ENCODE measurements around the gene SLC52A1. TPM values are rescaled to one million over a fixed set of nuclear protein-coding genes. Genes with fewer than 3 reads are reported as not detected.

Gene SLC52A1
- total RNA-seq, 2 experiments from 2014 or later, result 0.31 to 0.36 TPM

GRCh38 chr17:4986951-4987766 is 48.1 kb downstream of the SLC52A1 start, which contains the start of gene CAMTA2:
Gene CAMTA2 (minus strand): TSS chr17:4987675. CDS start chr17:4986222, 1,453 bp downstream.
- Mint-ChIP-seq H3K9me3 (no peaks in the 10 kb centered on the region), H3K27me3 (no peaks in the 10 kb centered on the region), H3K4me3 (peak within 1 kb of the TSS; percentile 91), H3K27ac (peak within 1 kb of the TSS; percentile 94), H3K4me1 (ENCODE audit: low read depth) (peaks cover 42% of the 10 kb centered on the region), H3K36me3 (peaks cover 10% of the 10 kb centered on the region)
- CTCF ChIA-PET, result interaction anchor here (0.7 to 2.0 kb wide), 13 partner anchors 10 to 91 kb away, joined by 3 to 10 read pairs (median 4); partner anchors contain the start of genes INCA1, KIF1C, RNF167 and SLC25A11
- POLR2A ChIA-PET, result interaction anchor here (1.0 to 3.5 kb wide), 6 partner anchors 10 to 153 kb away, joined by 3 to 32 read pairs (median 10); partner anchors contain the start of genes INCA1, KIF1C, PFN1 and RNF167
- intact Hi-C loops (cut with micrococcal nuclease), result loop anchor here (1.0 to 5.0 kb wide), 4 partner anchors 10 to 80 kb away; partner anchors contain the start of genes INCA1, KIF1C, RNF167 and SLC25A11
- peak; percentile 90 for DNase-seq

GRCh38 chr17:4986403-4986802 is 48.8 kb downstream of the SLC52A1 start:
- H3K4me3 Mint-ChIP-seq, result peak overlapping the region; percentile 91
- ChIA-PET CTCF (interaction anchor here (0.9 to 2.0 kb wide), 9 partner anchors 11 to 92 kb away, joined by 3 to 10 read pairs (median 5); partner anchors contain the start of genes INCA1, KIF1C, RNF167 and SLC25A11), POLR2A (interaction anchor here (0.7 to 3.5 kb wide), 6 partner anchors 11 to 46 kb away, joined by 3 to 32 read pairs (median 10); partner anchors contain the start of genes INCA1, KIF1C, PFN1 and RNF167)
- peak overlapping the region; percentile 94 for H3K27ac Mint-ChIP-seq
- H3K27me3 Mint-ChIP-seq, result no peaks in the 10 kb centered on the region
- DNase-seq, result no peak
- intact Hi-C loops (cut with micrococcal nuclease), result loop anchor here (5.0 kb wide), 2 partner anchors 44 to 79 kb away; partner anchors contain the start of genes RNF167 and SLC25A11
- peaks cover 12% of the 10 kb centered on the region for H3K36me3 Mint-ChIP-seq
- no peaks in the 10 kb centered on the region for H3K9me3 Mint-ChIP-seq
- H3K4me1 Mint-ChIP-seq (ENCODE audit: low read depth), result peaks cover 38% of the 10 kb centered on the region

Other genes starting within 250 kb of the SLC52A1 start
- gene VMO1, start 249.1 kb downstream of the SLC52A1 start, total RNA-seq, result not detected
- not detected for gene GLTPD2, start 246.5 kb downstream of the SLC52A1 start, total RNA-seq
- gene PSMB6, start 239.3 kb downstream of the SLC52A1 start, total RNA-seq, result 100 to 1,000 TPM; 165 to 177 TPM
- 10 to 100 TPM; 15.8 to 19.3 TPM for gene PLD2, start 228.3 kb downstream of the SLC52A1 start, total RNA-seq
- gene MINK1, start 202.1 kb downstream of the SLC52A1 start, total RNA-seq, result 10 to 100 TPM; 67.5 to 79.3 TPM
- gene C17orf107, start 135.9 kb downstream of the SLC52A1 start, total RNA-seq, result 1 to 10 TPM; 2.3 to 2.5 TPM
- gene CHRNE, start 132.3 kb downstream of the SLC52A1 start, total RNA-seq, result under 1 TPM; 0.45 to 0.56 TPM
- gene GP1BA, start 103.1 kb downstream of the SLC52A1 start, total RNA-seq, result not detected
- 10 to 100 TPM; 70.5 to 72.5 TPM for gene SLC25A11, start 95.4 kb downstream of the SLC52A1 start, total RNA-seq
- gene RNF167, start 95.2 kb downstream of the SLC52A1 start, total RNA-seq, result 100 to 1,000 TPM; 130 to 157 TPM
- gene PFN1, start 86.9 kb downstream of the SLC52A1 start, total RNA-seq, result 1,000 to 10,000 TPM; 1,907 to 1,923 TPM
- 10 to 100 TPM; 26.5 to 26.8 TPM for gene ENO3, start 84.3 kb downstream of the SLC52A1 start, total RNA-seq
- 10 to 100 TPM; 60.6 to 65.8 TPM for gene SPAG7, start 67.6 kb downstream of the SLC52A1 start, total RNA-seq
- 100 to 1,000 TPM; 101 to 109 TPM for gene CAMTA2, start 47.8 kb downstream of the SLC52A1 start, total RNA-seq
- under 1 TPM in 1 of 2 experiments, not detected in 1; 0.40 TPM for gene INCA1, start 37.9 kb downstream of the SLC52A1 start, total RNA-seq
- 10 to 100 TPM; 43.9 to 48.8 TPM for gene KIF1C, start 37.5 kb downstream of the SLC52A1 start, total RNA-seq
- 1 to 10 TPM; 1.8 to 1.9 TPM for gene ZFP3, start 43.0 kb upstream of the SLC52A1 start, total RNA-seq
- 10 to 100 TPM; 13.6 to 14.2 TPM for gene ZNF232, start 76.5 kb upstream of the SLC52A1 start, total RNA-seq
- under 1 TPM; 0.05 TPM for gene USP6, start 80.6 kb upstream of the SLC52A1 start, total RNA-seq
- 1 to 10 TPM; 5.3 to 6.2 TPM for gene ZNF594, start 156.4 kb upstream of the SLC52A1 start, total RNA-seq
- gene SCIMP, start 199.4 kb upstream of the SLC52A1 start, total RNA-seq, result not detected
- gene RABEP1, start 246.9 kb upstream of the SLC52A1 start, total RNA-seq, result 10 to 100 TPM; 60.7 to 60.8 TPM